Mesendoderm (in vitro differentiated cells): ENCODE data around the gene NR1D1.
A peak's percentile ranks its signal among the peaks of the same experiment; 100 is the strongest.

Experiments
- DNase-seq: peaks from one replicate; pipeline ENCODE4 v3.0.0; 2013
- H2AK5ac ChIP-seq: 2 replicates; pipeline ENCODE4 v1.6.1; 2013; ENCODE audit warnings: low read length, inconsistent platforms
- H2BK120ac ChIP-seq: 2 replicates; pipeline ENCODE4 v1.6.1; 2013; ENCODE audit warnings: low read depth, mild to moderate bottlenecking, low read length, moderate library complexity, mixed read lengths
- H2BK15ac ChIP-seq: replicated peaks from 2 replicates; pipeline ENCODE4 v1.6.1; 2013; ENCODE audit warnings: low read depth, mild to moderate bottlenecking, moderate library complexity
- H2BK5ac ChIP-seq: 2 replicates; pipeline ENCODE4 v1.6.1; 2013; ENCODE audit warnings: low read length, inconsistent platforms
- H3K18ac ChIP-seq: 2 replicates; pipeline ENCODE4 v1.6.1; 2013; ENCODE audit warnings: mild to moderate bottlenecking, low read length, mixed read lengths
- H3K23ac ChIP-seq: one replicate; pipeline ENCODE4 v1.6.1; 2013; ENCODE audit warnings: low read length
- H3K27ac ChIP-seq: 2 replicates; pipeline ENCODE4 v1.5.1; 2013; ENCODE audit warnings: low read depth, mild to moderate bottlenecking, inconsistent platforms, low read length, moderate library complexity
- H3K27me3 ChIP-seq: 2 replicates; pipeline ENCODE4 v1.6.1; 2013; ENCODE audit warnings: low read length, control low read depth, mild to moderate bottlenecking, inconsistent platforms; ENCODE audit not compliant: insufficient read depth, poor library complexity
- H3K36me3 ChIP-seq: 2 replicates; pipeline ENCODE4 v1.6.1; 2013; ENCODE audit warnings: low read length, inconsistent platforms; ENCODE audit not compliant: control insufficient read depth, insufficient read depth
- H3K4ac ChIP-seq: one replicate; pipeline ENCODE4 v1.6.1; 2013; ENCODE audit warnings: low read depth, mild to moderate bottlenecking, low read length, moderate library complexity
- H3K4me1 ChIP-seq: 2 replicates; pipeline ENCODE4 v1.6.1; 2013; ENCODE audit warnings: low read depth, low read length, inconsistent platforms; ENCODE audit not compliant: control insufficient read depth
- H3K4me2 ChIP-seq: 2 replicates; pipeline ENCODE4 v1.6.1; 2013; ENCODE audit warnings: low read length
- H3K4me3 ChIP-seq: 2 replicates; pipeline ENCODE4 v1.5.1; 2013; ENCODE audit warnings: mild to moderate bottlenecking, low read length
- H3K56ac ChIP-seq: one replicate; pipeline ENCODE4 v1.6.1; 2013; ENCODE audit warnings: low read length
- H3K79me1 ChIP-seq: 2 replicates; pipeline ENCODE4 v1.6.1; 2013; ENCODE audit warnings: low read length, inconsistent platforms
- H3K79me2 ChIP-seq: 2 replicates; pipeline ENCODE4 v1.6.1; 2013; ENCODE audit warnings: mild to moderate bottlenecking, low read length; ENCODE audit not compliant: control insufficient read depth, insufficient read depth
- H3K9ac ChIP-seq: 2 replicates; pipeline ENCODE4 v1.6.1; 2013; ENCODE audit warnings: low read length, inconsistent platforms
- H4K5ac ChIP-seq: one replicate; pipeline ENCODE4 v1.6.1; 2013; ENCODE audit warnings: low read length
- H4K8ac ChIP-seq: one replicate; pipeline ENCODE4 v1.6.1; 2013; ENCODE audit warnings: low read depth, mild to moderate bottlenecking, control low read depth, low read length, moderate library complexity
- WGBS: extraction: QIAGEN DNeasy Blood & Tissue Kit; methylation state at CpG from one replicate; pipeline ENCODE4 v1.1.7; 2013; ENCODE audit warnings: low lambda C conversion rate, missing lambda C conversion rate; ENCODE audit not compliant: insufficient coverage; ENCODE audit errors: extremely low coverage; 5-methylcytosine and 5-hydroxymethylcytosine counted together

The NR1D1 gene

DNA sequence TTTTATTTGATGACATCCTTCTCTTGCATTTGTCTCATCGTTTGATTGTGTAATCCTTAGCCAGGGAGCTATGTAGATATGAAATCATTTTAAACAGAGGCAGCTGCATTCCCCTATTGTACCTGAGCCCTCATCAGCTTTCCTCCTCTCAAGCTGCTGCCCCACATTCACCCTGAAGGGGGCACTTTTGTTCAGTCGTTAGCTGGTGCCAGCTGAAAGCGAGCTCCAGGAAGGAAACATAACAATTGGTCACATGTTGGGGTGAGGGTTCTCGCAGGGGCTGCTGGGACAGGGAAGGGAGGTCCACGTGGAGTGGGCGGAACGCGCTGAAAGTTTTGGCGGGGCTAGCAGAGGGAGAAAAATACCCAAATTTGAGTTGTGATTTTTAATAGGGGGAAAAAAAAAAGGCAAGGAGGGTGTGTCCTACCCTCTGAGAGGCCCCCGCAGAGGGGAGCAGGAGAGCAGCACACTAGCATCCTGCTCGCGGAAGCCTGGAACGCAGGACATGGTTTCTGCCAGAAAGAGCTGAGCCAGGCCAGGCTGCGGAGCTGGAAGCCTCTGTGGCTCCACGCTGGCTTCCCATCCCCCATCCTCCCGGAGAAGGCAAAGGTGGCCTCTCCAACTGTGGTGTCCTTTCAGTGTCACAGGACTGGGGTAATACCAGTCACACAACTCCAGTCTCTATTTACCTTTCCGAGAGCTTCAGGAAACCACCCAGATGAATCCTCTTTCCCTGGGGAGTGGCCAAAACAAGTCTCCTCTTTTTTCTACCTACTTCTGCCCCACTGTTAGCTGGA, 12.9 kb upstream of the NR1D1 start:
- peak; percentile 98 for DNase-seq
- Histone ChIP-seq H3K4me1 (peaks cover 10% of the 10 kb centered on the region), H3K4me3 (peak overlapping the region; percentile 3), H2BK5ac (peak overlapping the region; percentile 39), H4K8ac (no peak overlapping the region), H3K79me1 (no peaks in the 10 kb centered on the region), H2AK5ac (no peak overlapping the region), H3K9ac (peak overlapping the region; percentile 88), H3K27me3 (no peaks in the 10 kb centered on the region), H3K36me3 (no peaks in the 10 kb centered on the region), H3K56ac (peak overlapping the region; percentile 86), H2BK120ac (no peak overlapping the region), H3K23ac (no peak overlapping the region), H2BK15ac (no peak overlapping the region), H3K4ac (peak overlapping the region; percentile 88), H3K27ac (peak overlapping the region; percentile 84), H3K79me2 (no peaks in the 10 kb centered on the region), H4K5ac (peak overlapping the region; percentile 77), H3K4me2 (peak overlapping the region; percentile 53), H3K18ac (peak overlapping the region; percentile 19)
- WGBS, result no CpG with 5 or more reads among the region's 17 CpGs

DNA sequence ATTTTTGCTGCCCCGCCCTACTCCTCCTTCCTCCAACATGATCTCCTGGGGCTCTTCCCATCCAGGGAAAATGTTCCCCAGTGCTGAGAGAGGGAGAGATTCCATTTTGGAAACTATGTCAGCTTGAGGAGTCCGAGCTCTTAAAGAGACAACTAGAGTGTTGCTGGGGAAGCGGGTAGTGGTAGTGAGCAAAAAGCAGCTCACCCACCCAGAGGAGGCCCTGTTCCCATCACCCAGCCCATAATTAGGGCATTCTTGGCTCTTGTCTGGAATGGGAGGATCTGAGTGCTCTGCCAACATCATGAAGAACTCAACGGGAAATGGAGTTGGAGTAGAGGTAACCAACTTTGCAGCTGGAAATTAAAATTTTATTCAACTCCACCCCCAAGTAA, 12.3 kb upstream of the NR1D1 start:
- no peak overlapping the region for H2BK15ac ChIP-seq
- no CpG with 5 or more reads among the region's 4 CpGs for WGBS
- no peak for DNase-seq
- no peaks in the 10 kb centered on the region for H3K27me3 ChIP-seq
- H3K56ac ChIP-seq, result peak overlapping the region; percentile 60
- H4K5ac ChIP-seq, result no peak overlapping the region
- H3K4me3 ChIP-seq, result no peak overlapping the region
- no peak overlapping the region for H4K8ac ChIP-seq
- H3K9ac ChIP-seq, result peak overlapping the region; percentile 18
- no peaks in the 10 kb centered on the region for H3K79me2 ChIP-seq
- H3K36me3 ChIP-seq, result no peaks in the 10 kb centered on the region
- no peak overlapping the region for H2AK5ac ChIP-seq
- no peak overlapping the region for H3K4ac ChIP-seq
- no peak overlapping the region for H2BK120ac ChIP-seq
- no peak overlapping the region for H3K23ac ChIP-seq
- H2BK5ac ChIP-seq, result no peak overlapping the region
- H3K18ac ChIP-seq, result no peak overlapping the region
- H3K4me2 ChIP-seq, result no peak overlapping the region
- no peaks in the 10 kb centered on the region for H3K79me1 ChIP-seq
- H3K27ac ChIP-seq, result no peak overlapping the region
- H3K4me1 ChIP-seq, result peaks cover 12% of the 10 kb centered on the region

DNA sequence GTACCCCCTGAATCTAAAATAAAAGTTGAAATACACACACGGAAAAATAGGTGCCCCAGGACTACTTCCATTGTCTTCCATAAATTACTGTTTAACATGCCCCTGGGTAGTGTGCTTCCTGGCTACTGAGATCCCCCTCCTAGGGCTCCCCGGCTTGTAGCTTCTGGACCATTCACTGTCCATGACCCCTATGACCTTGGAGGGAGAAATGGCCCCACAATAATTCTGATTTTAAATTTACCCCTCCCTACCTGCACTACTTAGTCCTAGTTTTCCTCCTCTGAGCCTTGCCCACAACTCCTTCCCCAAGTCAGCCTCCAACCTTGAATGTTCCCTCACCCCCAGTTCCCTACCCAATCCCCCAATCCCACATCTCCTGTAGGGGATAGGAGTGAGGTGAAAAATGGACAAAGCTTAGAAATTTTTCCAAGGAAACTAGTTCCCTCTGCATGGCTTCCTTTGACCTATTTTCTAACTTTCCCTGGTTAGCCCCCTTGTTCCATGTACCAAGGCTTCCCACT, 11.9 kb upstream of the NR1D1 start:
- no peak overlapping the region for H2AK5ac ChIP-seq
- H4K5ac ChIP-seq, result no peak overlapping the region
- no peak overlapping the region for H2BK5ac ChIP-seq
- H3K23ac ChIP-seq, result no peak overlapping the region
- peak overlapping the region; percentile 18 for H3K9ac ChIP-seq
- H3K79me1 ChIP-seq, result no peaks in the 10 kb centered on the region
- no peak overlapping the region for H3K4ac ChIP-seq
- no peak overlapping the region for H4K8ac ChIP-seq
- peak overlapping the region; percentile 10 for H3K56ac ChIP-seq
- no peak overlapping the region for H3K18ac ChIP-seq
- no peak overlapping the region for H3K4me2 ChIP-seq
- WGBS, result no CpG with 5 or more reads among the region's 2 CpGs
- no peaks in the 10 kb centered on the region for H3K79me2 ChIP-seq
- H3K4me1 ChIP-seq, result peaks cover 14% of the 10 kb centered on the region
- DNase-seq, result no peak
- H3K27ac ChIP-seq, result no peak overlapping the region
- H3K4me3 ChIP-seq, result no peak overlapping the region
- H3K36me3 ChIP-seq, result no peaks in the 10 kb centered on the region
- H2BK15ac ChIP-seq, result no peak overlapping the region
- H2BK120ac ChIP-seq, result no peak overlapping the region
- no peaks in the 10 kb centered on the region for H3K27me3 ChIP-seq

DNA sequence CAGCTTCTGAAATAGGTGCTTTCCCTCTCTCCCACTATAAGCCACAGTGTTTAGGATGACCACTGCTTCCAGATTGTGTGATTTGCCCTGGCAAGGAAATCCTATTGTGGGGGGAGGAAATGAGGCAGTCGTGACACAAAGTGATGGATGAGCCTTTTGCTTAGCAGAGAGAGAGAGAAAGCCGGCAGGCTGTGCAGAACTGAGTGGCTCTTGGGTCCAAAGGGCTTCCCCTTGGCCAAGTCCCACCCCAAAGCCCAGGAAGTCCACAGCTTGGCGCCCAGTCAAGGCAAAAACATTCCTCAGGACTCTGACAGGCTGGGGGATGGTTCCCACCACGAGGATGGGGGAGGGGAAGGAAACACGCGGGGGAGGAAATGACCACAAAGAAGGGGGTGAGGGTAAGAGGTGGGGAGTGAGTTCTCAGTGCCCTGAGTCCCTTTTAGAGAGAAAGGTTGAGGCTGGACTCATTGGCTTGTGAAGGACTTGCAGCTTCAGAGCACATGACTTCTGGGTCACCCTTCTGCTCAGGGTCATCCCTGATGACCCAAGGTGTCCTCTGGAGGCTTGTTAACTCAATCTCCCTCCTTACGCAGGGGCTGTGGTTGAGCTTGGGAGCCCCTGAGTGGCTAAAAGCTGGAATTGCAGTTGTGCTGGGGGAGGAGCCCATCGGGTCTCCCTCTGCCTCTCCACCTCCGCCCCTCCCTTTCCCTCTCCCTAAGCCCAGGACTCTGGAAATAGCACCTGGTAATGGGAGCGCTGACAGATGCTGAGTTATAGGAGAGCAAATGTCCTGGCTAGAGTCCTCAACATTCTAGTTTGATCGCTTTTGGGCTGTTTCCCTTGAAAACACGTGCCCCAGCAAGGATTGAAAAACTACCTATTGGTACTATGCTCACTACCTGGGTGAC, 11.1 kb upstream of the NR1D1 start:
- peak overlapping the region; percentile 39 for H3K56ac ChIP-seq
- H3K23ac ChIP-seq, result no peak overlapping the region
- H3K4me1 ChIP-seq, result peaks cover 14% of the 10 kb centered on the region
- no peaks in the 10 kb centered on the region for H3K79me2 ChIP-seq
- H3K27me3 ChIP-seq, result no peaks in the 10 kb centered on the region
- no peak overlapping the region for H2BK5ac ChIP-seq
- peak; percentile 97 for DNase-seq
- H3K27ac ChIP-seq, result no peak overlapping the region
- H3K79me1 ChIP-seq, result no peaks in the 10 kb centered on the region
- H2BK120ac ChIP-seq, result no peak overlapping the region
- no peak overlapping the region for H3K4me3 ChIP-seq
- no peaks in the 10 kb centered on the region for H3K36me3 ChIP-seq
- H3K4me2 ChIP-seq, result no peak overlapping the region
- H3K18ac ChIP-seq, result peak overlapping the region; percentile 7
- no peak overlapping the region for H2BK15ac ChIP-seq
- no peak overlapping the region for H4K5ac ChIP-seq
- no peak overlapping the region for H2AK5ac ChIP-seq
- H4K8ac ChIP-seq, result no peak overlapping the region
- no CpG with 5 or more reads among the region's 12 CpGs for WGBS
- H3K4ac ChIP-seq, result no peak overlapping the region
- peak overlapping the region; percentile 39 for H3K9ac ChIP-seq

DNA sequence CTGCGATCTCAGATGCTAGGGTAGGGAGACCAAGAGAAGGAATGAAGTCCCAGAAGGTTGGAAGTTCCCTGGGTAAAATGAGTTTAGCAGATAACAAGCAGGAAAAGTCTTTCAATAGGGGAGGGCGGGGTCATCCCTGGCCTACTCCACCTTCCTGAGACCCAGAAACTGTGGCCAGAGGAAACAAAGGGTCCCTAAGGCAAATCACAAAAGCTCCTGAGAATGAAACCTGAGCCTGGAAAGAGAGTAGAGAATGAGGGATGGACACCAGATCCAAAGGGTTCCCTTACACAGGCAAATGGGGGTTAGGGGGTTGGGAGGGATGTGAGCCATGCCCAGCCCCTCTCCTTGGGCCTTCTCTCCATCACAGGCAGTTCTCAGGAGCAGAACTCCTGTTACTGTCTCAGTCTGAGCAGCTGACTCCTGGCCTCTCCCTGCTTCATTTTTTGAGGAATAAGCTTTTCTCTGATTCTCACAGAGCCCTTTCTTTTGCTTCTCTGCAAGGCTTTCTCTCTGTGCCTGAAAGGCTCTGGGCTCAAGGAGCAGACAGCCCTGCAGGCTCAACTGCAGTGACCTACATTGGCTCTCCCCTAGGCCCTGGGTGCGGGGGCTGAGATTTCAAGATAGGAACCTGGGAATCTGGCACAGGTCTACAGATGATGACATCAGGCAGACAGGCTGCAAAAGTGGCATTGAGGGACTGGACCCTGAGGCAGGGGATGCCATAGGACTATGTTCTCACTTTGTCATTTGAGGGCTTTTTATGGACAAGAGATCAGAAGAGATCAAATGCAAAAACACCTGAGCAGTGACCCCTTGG, 9.8 kb upstream of the NR1D1 start:
- DNase-seq, result no peak
- Histone ChIP-seq H2AK5ac (no peak overlapping the region), H4K5ac (no peak overlapping the region), H3K27ac (peak overlapping the region; percentile 12), H3K18ac (no peak overlapping the region), H3K79me2 (no peaks in the 10 kb centered on the region), H3K56ac (peak overlapping the region; percentile 56), H3K23ac (no peak overlapping the region), H2BK5ac (no peak overlapping the region), H2BK15ac (no peak overlapping the region), H3K4me3 (no peak overlapping the region), H2BK120ac (no peak overlapping the region), H3K4ac (peak overlapping the region; percentile 56), H3K4me1 (peaks cover 14% of the 10 kb centered on the region), H4K8ac (no peak overlapping the region), H3K9ac (peak overlapping the region; percentile 4), H3K36me3 (no peaks in the 10 kb centered on the region), H3K79me1 (no peaks in the 10 kb centered on the region), H3K4me2 (no peak overlapping the region), H3K27me3 (no peaks in the 10 kb centered on the region)
- WGBS, result no CpG with 5 or more reads among the region's 3 CpGs
